Measurements from ENCODE around the gene PACSIN3.

DNA sequence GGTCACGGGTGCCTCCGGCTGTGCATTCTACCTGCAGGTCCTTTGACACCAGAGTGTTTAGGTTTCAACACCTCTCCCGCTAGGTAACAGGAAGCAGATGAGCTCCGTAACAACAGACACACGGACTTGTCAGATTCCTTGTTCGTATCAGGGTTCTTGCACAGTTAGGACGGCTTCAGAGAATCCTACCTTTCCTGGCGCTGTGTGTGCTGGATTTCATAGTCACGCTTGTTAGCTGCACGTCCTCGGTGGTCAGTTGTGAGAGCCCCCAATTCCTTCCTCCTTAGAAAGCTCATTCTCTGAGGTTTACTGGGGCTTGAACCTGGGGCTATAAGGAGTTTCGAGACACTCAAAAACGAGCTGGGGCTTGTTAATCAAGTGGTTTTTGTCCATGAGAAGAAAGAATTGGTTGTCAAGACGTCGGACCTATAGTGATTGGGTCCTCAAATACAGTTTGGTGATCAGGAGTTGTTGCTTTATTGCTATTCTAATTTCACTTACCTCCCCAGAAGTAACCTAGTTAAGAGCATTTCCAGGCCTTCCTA is 29.2 kb upstream of the PACSIN3 start:
- no peak for TF ChIP-seq EZH2 (IDR thresholded peaks at IDR 0.05; ENCODE audit: borderline replicate concordance, low read length)
- TF ChIP-seq, protein P1, sequence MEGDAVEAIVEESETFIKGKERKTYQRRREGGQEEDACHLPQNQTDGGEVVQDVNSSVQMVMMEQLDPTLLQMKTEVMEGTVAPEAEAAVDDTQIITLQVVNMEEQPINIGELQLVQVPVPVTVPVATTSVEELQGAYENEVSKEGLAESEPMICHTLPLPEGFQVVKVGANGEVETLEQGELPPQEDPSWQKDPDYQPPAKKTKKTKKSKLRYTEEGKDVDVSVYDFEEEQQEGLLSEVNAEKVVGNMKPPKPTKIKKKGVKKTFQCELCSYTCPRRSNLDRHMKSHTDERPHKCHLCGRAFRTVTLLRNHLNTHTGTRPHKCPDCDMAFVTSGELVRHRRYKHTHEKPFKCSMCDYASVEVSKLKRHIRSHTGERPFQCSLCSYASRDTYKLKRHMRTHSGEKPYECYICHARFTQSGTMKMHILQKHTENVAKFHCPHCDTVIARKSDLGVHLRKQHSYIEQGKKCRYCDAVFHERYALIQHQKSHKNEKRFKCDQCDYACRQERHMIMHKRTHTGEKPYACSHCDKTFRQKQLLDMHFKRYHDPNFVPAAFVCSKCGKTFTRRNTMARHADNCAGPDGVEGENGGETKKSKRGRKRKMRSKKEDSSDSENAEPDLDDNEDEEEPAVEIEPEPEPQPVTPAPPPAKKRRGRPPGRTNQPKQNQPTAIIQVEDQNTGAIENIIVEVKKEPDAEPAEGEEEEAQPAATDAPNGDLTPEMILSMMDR (IDR thresholded peaks at IDR 0.05; ENCODE audit: low read length): no peak

Measured in OCI-LY1 (cell line).